CD4-positive, alpha-beta T cell treated with Interleukin-21 for 1 hour (primary cell): Measurements from ENCODE around the gene TAPBPL.
"Not testable (repeated sequence)": the region's sequence is repeated elsewhere in the genome, so short reads cannot be mapped to it uniquely, and the experiment has no call there.

Source experiments
- DNase-seq: peaks from one replicate; pipeline ENCODE4 v3.0.0-alpha.2; 2020

The TAPBPL gene

GRCh38 chr12:6463216-6463615, 11.4 kb downstream of the TAPBPL start:
- peak; percentile 44 for DNase-seq

- no peak for DNase-seq
These were observed 12.0 kb downstream of the TAPBPL start for GRCh38 chr12:6463858-6464257.

GRCh38 chr12:6464531-6464930, 12.7 kb downstream of the TAPBPL start:
- DNase-seq, result no peak

DNA sequence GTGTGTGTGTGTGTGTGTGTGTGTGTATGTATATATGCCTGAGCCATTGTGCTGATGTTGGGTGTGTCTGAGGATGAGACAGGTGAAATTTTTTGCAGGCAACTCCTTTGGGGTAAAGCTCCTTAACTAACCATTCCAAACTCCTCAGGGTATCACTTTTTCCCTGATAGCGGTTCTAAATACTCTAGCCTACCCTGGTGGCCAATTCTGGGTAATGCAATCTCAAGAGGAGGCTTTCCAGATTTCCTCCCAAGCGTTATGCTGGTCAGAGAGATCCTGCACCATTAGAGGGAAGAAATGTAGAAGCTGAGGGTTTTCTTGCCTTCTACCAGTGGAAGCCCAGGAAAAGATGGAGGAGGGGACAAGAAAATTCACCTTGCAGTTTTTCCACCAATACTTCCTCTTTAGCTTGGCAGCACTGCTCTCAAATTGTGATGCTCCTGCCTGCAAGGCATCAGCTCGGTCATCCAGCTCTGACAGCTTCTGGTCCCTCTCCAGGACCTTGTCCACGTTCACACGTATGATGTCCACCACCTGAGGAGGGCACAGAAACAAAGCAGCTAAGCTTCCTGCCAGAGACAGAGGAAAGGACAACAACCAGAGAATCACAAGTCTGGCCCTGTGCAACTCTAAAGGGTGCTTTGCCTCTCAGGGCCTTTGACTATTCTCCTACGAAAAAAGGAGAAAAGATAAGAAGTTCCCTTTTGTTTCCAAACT, 13.8 kb downstream of the TAPBPL start:
- DNase-seq, result peak; percentile 69

GRCh38 chr12:6466184-6466573, 14.3 kb downstream of the TAPBPL start:
- no peak for DNase-seq

DNA sequence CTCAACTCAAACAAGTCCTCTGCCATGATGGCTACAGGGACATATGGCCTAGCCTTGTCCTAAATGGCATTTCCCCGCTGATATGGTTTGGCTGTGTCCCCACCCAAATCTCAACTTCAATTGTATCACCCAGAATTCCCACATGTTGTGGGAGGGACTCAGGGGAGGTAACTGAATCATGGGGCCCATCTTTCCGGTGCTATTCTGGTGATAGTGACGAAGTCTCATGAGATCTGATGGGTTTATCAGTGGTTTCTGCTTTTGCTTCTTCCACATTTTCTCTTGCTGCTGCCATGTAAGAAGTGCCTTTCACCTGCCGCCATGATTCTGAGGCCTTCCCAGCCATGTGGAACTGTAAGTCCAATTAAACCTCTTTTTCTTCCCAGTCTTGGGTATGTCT, 14.9 kb downstream of the TAPBPL start:
- DNase-seq, result not testable (repeated sequence)

- DNase-seq, result not testable (repeated sequence)
These were observed 15.9 kb downstream of the TAPBPL start for GRCh38 chr12:6467571-6468282.

- DNase-seq, result no peak
These were observed 16.4 kb downstream of the TAPBPL start for GRCh38 chr12:6468283-6468575.

- DNase-seq, result no peak
These were observed 17.2 kb downstream of the TAPBPL start for GRCh38 chr12:6469092-6469491.

DNA sequence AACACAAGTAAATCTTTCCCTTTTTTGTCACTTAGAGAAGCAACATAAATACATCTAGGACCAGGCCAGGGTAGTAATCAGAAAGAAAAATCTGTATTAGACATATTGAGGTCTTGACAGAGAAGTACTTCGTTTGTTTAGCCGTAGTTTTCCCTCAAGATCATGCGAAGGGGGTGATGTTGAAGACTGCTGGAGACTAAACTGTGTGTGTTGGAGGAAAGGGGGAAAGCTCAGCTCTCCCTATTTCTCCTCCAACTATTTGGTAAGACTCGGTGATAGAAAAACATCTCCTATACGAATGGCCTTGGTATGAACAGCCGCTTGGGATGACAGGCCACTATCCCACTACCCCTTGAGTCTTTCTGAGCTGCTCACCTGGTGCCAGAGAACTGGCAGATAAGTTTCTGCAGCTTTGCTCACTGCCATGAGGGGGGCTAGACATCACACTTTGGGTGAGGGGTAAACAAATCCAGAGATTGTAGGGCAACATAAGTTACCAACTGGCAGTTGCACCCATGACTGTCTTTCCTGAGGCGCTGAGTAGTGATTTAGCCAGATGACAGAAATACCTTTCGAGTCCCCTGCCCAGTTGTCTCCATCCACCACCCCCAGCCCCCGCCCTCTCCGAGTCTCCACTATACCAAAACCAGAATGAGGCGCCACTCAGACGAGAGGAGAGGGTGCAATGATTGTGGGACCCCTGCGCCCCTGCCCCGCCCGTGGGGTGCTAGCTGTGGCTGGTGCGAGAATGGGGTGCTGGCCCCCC, 17.9 kb downstream of the TAPBPL start:
- no peak for DNase-seq

DNA sequence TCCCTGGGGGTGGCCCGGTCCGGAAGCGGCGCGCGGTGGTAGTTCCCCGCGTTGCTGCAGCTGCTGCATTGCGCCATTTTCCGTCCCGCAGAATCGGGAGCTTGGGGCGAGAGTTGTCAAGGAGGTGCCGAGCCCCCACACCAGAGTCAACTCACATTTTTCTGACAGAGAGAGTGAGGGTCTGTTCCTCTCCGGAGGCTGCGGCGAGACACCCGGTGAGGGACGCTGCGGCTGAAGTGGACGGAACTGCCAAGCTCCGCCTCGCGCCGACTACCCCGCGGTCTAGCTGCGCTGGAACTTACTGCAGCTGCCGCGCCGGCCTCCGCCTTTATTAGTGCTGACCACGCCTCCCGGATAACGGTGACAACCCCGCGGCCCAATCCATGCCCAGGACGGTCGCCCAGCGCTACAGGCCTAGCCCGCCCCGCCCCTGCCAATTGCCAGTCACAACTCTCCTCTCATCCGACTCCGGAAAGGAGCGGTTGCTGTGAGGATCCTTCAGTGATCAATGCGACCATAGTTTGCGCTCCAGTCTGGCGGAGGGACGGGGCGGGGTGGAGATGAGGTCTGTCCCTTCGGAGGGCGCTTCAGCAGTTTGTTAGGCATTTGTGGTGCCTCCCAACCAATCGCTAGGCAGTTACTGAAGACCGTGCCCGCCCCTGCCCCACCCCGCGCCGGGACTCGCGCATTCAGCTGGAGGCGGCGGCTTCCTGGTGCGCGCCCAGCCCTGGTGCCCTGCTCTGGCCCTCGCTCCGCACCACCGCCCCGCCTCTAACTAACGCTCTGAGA, 18.7 kb downstream of the TAPBPL start, which contains the start of gene VAMP1:
VAMP1 (minus strand) TSS at position 303 of the 789 bp plus-strand sequence; CDS start at position 157, 146 bp downstream.
- DNase-seq, result peak; percentile 97

DNA sequence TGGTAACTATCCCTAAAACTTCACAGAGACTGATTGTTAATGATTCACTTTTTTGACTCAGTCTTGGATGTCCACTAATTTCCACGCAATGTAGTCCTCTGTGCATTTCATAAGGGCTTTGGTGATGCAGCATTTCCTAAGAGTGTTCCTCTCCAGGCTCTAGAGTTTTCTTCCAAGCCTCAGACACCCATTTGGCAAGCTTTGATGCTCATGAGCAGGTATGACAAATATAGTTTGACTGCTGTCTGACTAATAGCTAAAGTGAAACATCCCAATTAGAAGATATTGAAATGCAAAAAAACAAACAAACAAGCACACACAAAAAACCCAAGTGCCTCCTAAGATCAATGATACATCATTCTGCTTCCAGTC, 20.1 kb downstream of the TAPBPL start:
- no peak for DNase-seq

DNA sequence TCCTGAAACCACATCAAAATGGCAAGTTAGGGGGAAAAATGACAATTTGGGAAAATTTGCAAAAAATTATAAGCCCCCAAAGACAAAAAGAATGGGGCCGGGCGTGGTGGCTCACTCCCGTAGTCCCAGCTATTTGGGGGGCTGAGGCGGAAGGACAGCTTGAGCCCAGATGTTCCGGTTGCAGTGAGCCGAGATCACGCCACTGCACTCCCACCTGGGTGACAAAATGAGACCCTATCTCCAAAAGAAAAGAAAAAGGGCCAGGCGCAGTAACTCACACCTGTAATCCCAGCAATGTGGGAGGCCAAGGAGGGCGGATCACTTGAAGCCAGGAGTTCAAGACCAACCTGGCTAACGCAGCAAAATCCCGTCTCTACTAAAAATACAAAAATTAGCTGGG, 20.6 kb downstream of the TAPBPL start:
- DNase-seq, result no peak

GRCh38 chr12:6475233-6475975, 23.6 kb downstream of the TAPBPL start:
- DNase-seq, result not testable (repeated sequence)

DNA sequence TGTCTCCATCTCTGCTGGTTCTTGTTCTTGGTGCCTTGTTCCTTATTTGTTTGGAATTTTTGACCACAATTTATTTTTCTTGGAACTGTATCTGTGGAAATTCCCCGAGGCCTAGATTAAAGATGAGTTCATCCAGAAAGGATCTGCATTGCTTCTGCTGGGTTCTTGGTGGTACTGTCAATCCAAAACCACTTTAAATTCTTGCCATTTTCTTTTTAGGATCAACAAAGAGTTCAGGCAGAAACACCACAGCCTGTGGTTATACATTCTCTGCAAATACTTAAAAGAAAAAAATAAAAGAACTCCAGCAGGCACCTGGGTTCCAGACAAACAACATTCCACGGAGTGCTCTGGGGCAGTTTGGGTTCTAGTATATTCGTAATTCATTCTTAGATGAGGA, 24.6 kb downstream of the TAPBPL start:
- no peak for DNase-seq

DNA sequence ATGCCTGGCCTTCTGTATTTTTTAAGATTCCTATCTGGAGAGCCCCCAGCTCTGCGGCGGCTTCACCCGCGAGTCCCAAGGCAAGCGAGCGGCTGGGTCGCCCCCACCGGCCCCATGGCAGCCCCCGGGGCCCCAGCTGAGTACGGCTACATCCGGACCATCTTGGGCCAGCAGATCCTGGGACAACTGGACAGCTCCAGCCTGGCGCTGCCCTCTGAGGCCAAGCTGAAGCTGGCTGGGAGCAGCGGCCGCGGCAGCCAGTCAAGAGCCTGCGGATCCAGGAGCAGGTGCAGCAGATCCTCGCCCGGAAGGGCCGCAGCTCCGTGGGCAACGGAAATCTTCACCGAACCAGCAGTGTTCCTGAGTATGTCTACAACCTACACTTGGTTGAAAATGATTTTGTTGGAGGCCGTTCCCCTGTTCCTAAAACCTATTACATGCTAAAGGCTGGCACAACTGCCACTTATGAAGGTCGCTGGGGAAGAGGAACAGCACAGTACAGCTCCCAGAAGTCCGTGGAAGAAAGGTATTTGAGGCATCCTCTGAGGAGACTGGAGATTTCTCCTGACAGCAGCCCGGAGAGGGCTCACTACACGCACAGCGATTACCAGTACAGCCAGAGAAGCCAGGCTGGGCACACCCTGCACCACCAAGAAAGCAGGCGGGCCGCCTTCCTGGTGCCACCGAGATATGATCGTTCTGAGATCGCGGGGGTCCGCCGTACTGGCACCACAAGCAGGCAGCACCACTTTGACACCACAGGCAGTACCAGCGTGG, 25.9 kb downstream of the TAPBPL start:
- not testable (repeated sequence) for DNase-seq

DNA sequence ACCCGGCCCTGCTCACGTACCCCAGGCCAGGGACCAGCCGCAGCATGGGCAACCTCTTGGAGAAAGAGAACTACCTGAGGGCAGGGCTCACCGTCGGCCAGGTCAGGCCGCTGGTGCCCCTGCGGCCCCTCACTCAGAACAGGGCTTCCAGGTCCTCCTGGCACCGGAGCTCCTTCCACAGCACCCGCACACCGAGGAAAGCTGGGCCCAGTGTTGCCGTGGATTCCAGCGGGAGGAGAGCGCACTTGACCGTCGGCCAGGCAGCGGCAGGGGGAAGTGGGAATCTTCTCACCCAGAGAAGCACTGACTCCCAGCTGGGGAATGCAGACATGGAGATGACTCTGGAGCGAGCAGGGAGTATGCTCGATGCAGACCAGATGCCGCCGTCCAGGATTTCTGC, 26.6 kb downstream of the TAPBPL start:
- no peak for DNase-seq

DNA sequence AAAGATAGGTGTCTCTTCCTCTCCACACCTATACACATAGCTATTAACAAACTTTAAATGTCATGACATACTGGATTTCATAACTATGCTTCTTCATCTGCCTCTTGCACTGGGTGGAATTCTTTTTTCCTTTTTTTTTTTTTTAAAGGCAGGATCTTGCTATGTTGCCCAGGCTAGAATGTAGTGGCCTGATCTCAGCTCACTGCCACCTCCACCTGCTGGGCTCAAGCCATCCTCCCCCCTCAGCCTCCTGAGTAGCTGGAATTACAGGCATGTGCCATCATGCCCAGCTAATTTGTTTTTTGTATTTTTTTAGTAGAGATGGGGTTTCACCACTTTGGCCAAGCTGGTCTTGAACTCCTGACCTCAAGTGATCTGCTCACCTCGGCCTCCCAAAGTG, 36.4 kb downstream of the TAPBPL start:
- DNase-seq, result no peak

- no peak for DNase-seq
These were observed 37.6 kb downstream of the TAPBPL start for GRCh38 chr12:6489449-6489848.

DNA sequence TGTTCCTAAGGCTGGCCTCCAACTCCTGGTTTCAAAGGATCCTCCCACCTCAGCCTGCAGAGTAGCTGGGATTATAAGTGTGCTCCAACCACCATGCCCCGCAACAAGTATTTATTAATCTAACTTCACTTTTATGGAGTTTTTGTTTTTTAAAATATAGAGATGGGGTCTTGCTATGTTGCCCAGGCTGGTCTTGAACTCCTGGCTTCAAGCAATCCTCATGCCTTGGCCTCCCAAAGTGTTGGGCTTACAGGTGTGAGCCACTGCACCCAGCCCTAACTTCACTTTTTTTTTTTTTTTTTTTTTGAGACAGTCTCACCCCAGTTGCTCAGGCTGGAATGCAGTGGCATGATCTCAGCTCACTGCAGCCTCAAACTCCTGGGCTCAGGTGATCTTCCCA, 38.8 kb downstream of the TAPBPL start:
- DNase-seq, result not testable (repeated sequence)

DNA sequence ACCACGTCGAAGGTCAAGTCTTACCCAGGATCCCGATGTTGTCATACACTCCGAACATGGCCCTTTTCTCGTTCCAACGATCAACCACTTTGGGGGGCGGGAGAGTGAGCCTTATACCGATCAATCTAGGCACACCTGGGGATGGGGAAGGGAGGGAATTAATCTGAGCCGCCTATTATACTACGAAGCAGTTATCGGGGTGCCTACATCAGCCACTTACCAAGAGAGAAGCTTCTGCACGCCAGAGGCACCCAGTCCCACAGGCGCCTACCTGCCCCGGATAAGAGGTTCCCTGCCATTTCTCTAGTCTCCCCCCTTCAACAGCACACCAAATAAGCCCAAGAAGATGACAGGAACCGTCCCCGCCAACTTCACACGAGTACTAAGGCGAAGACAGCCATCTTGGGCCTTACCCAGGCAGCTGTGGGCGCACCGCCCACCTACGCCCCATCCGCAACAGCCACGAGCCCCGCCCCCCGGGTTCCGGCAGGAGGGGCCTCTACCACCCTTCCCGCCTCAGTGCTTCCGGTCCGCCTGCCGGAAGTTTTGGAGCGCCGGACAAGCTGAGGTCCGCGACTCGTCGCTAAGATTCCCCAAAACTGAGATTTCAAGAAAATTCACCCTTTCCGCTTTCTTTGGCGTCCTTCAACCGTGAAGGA, 41.1 kb downstream of the TAPBPL start, which contains the start of gene MRPL51:
MRPL51 (minus strand) TSS at position 425 of the 659 bp plus-strand sequence; CDS start at position 299, 126 bp downstream.
- peak; percentile 96 for DNase-seq
